GM19238 (cell line): Measurements from ENCODE around the gene SLC9A9.

Experiments
- DNase-seq: peaks from one replicate; pipeline ENCODE4 v3.0.0; 2011; ENCODE audit warnings: low spot score; ENCODE audit not compliant: insufficient read length

Gene SLC9A9

GRCh38 chr3:143358793-143359491 is 489.3 kb downstream of the SLC9A9 start:
- DNase-seq: no peak

GRCh38 chr3:143358155-143358792 is 490.0 kb downstream of the SLC9A9 start:
- no peak for DNase-seq

- no peak for DNase-seq
These were observed 490.6 kb downstream of the SLC9A9 start for GRCh38 chr3:143357700-143358099.

GRCh38 chr3:143356839-143357238 is 491.4 kb downstream of the SLC9A9 start:
- no peak for DNase-seq

GRCh38 chr3:143354342-143354741 is 493.9 kb downstream of the SLC9A9 start:
- DNase-seq: no peak

GRCh38 chr3:143352850-143353550 is 495.3 kb downstream of the SLC9A9 start:
- no peak for DNase-seq

GRCh38 chr3:143351895-143352608 is 496.2 kb downstream of the SLC9A9 start:
- no peak for DNase-seq

GRCh38 chr3:143351354-143351753 is 496.9 kb downstream of the SLC9A9 start:
- DNase-seq: no peak

GRCh38 chr3:143349455-143349854 is 498.8 kb downstream of the SLC9A9 start:
- DNase-seq: no peak

- DNase-seq: no peak
These were observed 499.6 kb downstream of the SLC9A9 start for GRCh38 chr3:143348486-143349327.

- DNase-seq: no peak
These were observed 503.6 kb downstream of the SLC9A9 start for GRCh38 chr3:143344516-143345165.

GRCh38 chr3:143343944-143344343 is 504.3 kb downstream of the SLC9A9 start:
- DNase-seq: no peak

- DNase-seq: no peak
These were observed 505.2 kb downstream of the SLC9A9 start for GRCh38 chr3:143343031-143343430.

- DNase-seq: no peak
These were observed 508.8 kb downstream of the SLC9A9 start for GRCh38 chr3:143339451-143339850.

GRCh38 chr3:143337387-143337786 is 510.9 kb downstream of the SLC9A9 start:
- no peak for DNase-seq

- DNase-seq: no peak
These were observed 514.0 kb downstream of the SLC9A9 start for GRCh38 chr3:143334231-143334630.

GRCh38 chr3:143333367-143333766 is 514.9 kb downstream of the SLC9A9 start:
- DNase-seq: no peak

- no peak for DNase-seq
These were observed 516.2 kb downstream of the SLC9A9 start for GRCh38 chr3:143332026-143332425.

GRCh38 chr3:143331350-143331749 is 516.9 kb downstream of the SLC9A9 start:
- no peak for DNase-seq

GRCh38 chr3:143330296-143330868 is 517.9 kb downstream of the SLC9A9 start:
- no peak for DNase-seq
